Measurements from ENCODE around the gene USP2. TPM values are rescaled to one million over a fixed set of nuclear protein-coding genes. Genes with fewer than 3 reads are reported as not detected.
"Not testable (repeated sequence)": the region's sequence is repeated elsewhere in the genome, so short reads cannot be mapped to it uniquely, and the experiment has no call there.

USP2 gene
- polyA plus RNA-seq, 1 donor (not counting 4 experiments of a cell fraction or from before 2014, with no cell fraction given) = 0.35 TPM

GRCh38 chr11:119406005-119406404 lies 24.5 kb upstream of the USP2 start:
- no peaks in the 10 kb centered on the region for H3K27me3 ChIP-seq (ENCODE audit: control insufficient read depth, extremely low read depth, insufficient read depth, low read length)
- no peak for FAIRE-seq
- no peaks in the 10 kb centered on the region for H3K9me1 ChIP-seq (ENCODE audit: control insufficient read depth, extremely low read depth, insufficient read depth, low read length)
- TF ChIP-seq EZH2 (IDR thresholded peaks at IDR 0.05; ENCODE audit: low read length) = no peak
- TF ChIP-seq, protein P1, sequence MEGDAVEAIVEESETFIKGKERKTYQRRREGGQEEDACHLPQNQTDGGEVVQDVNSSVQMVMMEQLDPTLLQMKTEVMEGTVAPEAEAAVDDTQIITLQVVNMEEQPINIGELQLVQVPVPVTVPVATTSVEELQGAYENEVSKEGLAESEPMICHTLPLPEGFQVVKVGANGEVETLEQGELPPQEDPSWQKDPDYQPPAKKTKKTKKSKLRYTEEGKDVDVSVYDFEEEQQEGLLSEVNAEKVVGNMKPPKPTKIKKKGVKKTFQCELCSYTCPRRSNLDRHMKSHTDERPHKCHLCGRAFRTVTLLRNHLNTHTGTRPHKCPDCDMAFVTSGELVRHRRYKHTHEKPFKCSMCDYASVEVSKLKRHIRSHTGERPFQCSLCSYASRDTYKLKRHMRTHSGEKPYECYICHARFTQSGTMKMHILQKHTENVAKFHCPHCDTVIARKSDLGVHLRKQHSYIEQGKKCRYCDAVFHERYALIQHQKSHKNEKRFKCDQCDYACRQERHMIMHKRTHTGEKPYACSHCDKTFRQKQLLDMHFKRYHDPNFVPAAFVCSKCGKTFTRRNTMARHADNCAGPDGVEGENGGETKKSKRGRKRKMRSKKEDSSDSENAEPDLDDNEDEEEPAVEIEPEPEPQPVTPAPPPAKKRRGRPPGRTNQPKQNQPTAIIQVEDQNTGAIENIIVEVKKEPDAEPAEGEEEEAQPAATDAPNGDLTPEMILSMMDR (optimal IDR thresholded peaks at IDR 0.05 in 1 of 3, IDR thresholded peaks at IDR 0.05 in 1 of 3, conservative IDR thresholded peaks at IDR 0.05 in 1 of 3; ENCODE audit: extremely low read depth in 1 of 3, insufficient read depth in 2 of 3, low read length in 3 of 3) = no peak
- H3K4me1 ChIP-seq (ENCODE audit: control insufficient read depth, extremely low read depth, insufficient read depth, low read length) = no peaks in the 10 kb centered on the region
- H3K79me2 ChIP-seq (ENCODE audit: control insufficient read depth, insufficient read depth, low read length) = no peaks in the 10 kb centered on the region
- H3K9me3 ChIP-seq (ENCODE audit: control insufficient read depth, low read depth, low read length) = no peaks in the 10 kb centered on the region
- H3K4me2 ChIP-seq (ENCODE audit: control insufficient read depth, extremely low read depth, insufficient read depth, low read depth, low read length) = no peak overlapping the region
- no peak overlapping the region for H2AFZ ChIP-seq (ENCODE audit: control insufficient read depth, low read length)
- no peak for DNase-seq (ENCODE audit: low read depth, low spot score)
- H4K20me1 ChIP-seq (ENCODE audit: control insufficient read depth, extremely low read depth, insufficient read depth, low read length) = no peaks in the 10 kb centered on the region
- no peaks in the 10 kb centered on the region for H3K36me3 ChIP-seq (ENCODE audit: control insufficient read depth in 2 of 2, extremely low read depth in 1 of 2, insufficient read depth in 2 of 2, low read length in 2 of 2)
- dilution Hi-C loops (cut with MboI; ENCODE audit: extremely low pct_ligation_motif_present, low sequenced_read_pairs) = no loop called here
- no peak overlapping the region for H3K4me3 ChIP-seq (ENCODE audit: control insufficient read depth in 2 of 3, extremely low read depth in 1 of 3, insufficient read depth in 2 of 3, low read depth in 1 of 3, low read length in 3 of 3)
- H3K9ac ChIP-seq (ENCODE audit: control insufficient read depth, extremely low read depth, insufficient read depth, low read length) = no peak overlapping the region
- H3K27ac ChIP-seq (ENCODE audit: control insufficient read depth, insufficient read depth, low read length) = no peak overlapping the region

DNA sequence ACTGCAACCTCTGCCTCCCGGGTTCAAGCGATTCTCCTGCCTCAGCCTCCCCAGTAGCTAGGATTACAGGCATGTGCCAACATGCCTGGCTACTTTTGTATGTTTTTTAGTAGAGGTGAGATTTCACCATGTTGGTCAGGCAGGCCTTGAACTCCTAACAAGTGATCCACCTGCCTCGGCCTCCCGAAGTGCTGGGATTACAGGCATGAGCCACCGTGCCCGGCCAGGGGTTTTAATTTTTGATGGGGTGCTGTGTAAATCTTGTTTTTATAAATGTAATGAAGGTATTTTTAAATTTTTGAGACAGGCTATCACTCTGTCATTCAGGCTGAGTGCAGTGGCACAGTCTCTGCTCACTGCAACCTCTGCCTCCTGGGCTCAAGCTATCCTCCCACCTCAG lies 24.0 kb upstream of the USP2 start:
- dilution Hi-C loops (cut with MboI; ENCODE audit: extremely low pct_ligation_motif_present, low sequenced_read_pairs); H3K9me1 ChIP-seq (ENCODE audit: control insufficient read depth, extremely low read depth, insufficient read depth, low read length): not testable (repeated sequence)

GRCh38 chr11:119404872-119405271 lies 23.4 kb upstream of the USP2 start:
- Histone ChIP-seq H3K36me3 (ENCODE audit: control insufficient read depth in 2 of 2, extremely low read depth in 1 of 2, insufficient read depth in 2 of 2, low read length in 2 of 2) (no peaks in the 10 kb centered on the region), H3K9me3 (ENCODE audit: control insufficient read depth, low read depth, low read length) (no peaks in the 10 kb centered on the region), H3K9ac (ENCODE audit: control insufficient read depth, extremely low read depth, insufficient read depth, low read length) (no peak overlapping the region), H3K79me2 (ENCODE audit: control insufficient read depth, insufficient read depth, low read length) (no peaks in the 10 kb centered on the region), H2AFZ (ENCODE audit: control insufficient read depth, low read length) (no peak overlapping the region), H3K4me2 (ENCODE audit: control insufficient read depth, extremely low read depth, insufficient read depth, low read depth, low read length) (no peak overlapping the region), H3K9me1 (ENCODE audit: control insufficient read depth, extremely low read depth, insufficient read depth, low read length) (no peaks in the 10 kb centered on the region), H3K4me1 (ENCODE audit: control insufficient read depth, extremely low read depth, insufficient read depth, low read length) (no peaks in the 10 kb centered on the region), H4K20me1 (ENCODE audit: control insufficient read depth, extremely low read depth, insufficient read depth, low read length) (no peaks in the 10 kb centered on the region), H3K27me3 (ENCODE audit: control insufficient read depth, extremely low read depth, insufficient read depth, low read length) (no peaks in the 10 kb centered on the region), H3K27ac (ENCODE audit: control insufficient read depth, insufficient read depth, low read length) (no peak overlapping the region), H3K4me3 (ENCODE audit: control insufficient read depth in 2 of 3, extremely low read depth in 1 of 3, insufficient read depth in 2 of 3, low read depth in 1 of 3, low read length in 3 of 3) (no peak overlapping the region)
- dilution Hi-C loops (cut with MboI; ENCODE audit: extremely low pct_ligation_motif_present, low sequenced_read_pairs) = no loop called here
- DNase-seq (ENCODE audit: low read depth, low spot score) (no peak), FAIRE-seq (no peak)
- TF ChIP-seq EZH2 (IDR thresholded peaks at IDR 0.05; ENCODE audit: low read length) = no peak
- TF ChIP-seq, protein P1 (optimal IDR thresholded peaks at IDR 0.05 in 1 of 3, IDR thresholded peaks at IDR 0.05 in 1 of 3, conservative IDR thresholded peaks at IDR 0.05 in 1 of 3; ENCODE audit: extremely low read depth in 1 of 3, insufficient read depth in 2 of 3, low read length in 3 of 3) = no peak

More for the DNA sequence above, 24.0 kb upstream of the USP2 start:
- not testable (repeated sequence) for H3K4me1 ChIP-seq (ENCODE audit: control insufficient read depth, extremely low read depth, insufficient read depth, low read length); H2AFZ ChIP-seq (ENCODE audit: control insufficient read depth, low read length); H4K20me1 ChIP-seq (ENCODE audit: control insufficient read depth, extremely low read depth, insufficient read depth, low read length); DNase-seq (ENCODE audit: low read depth, low spot score); H3K79me2 ChIP-seq (ENCODE audit: control insufficient read depth, insufficient read depth, low read length); H3K27me3 ChIP-seq (ENCODE audit: control insufficient read depth, extremely low read depth, insufficient read depth, low read length); H3K27ac ChIP-seq (ENCODE audit: control insufficient read depth, insufficient read depth, low read length); H3K4me3 ChIP-seq (ENCODE audit: control insufficient read depth in 2 of 3, extremely low read depth in 1 of 3, insufficient read depth in 2 of 3, low read depth in 1 of 3, low read length in 3 of 3); H3K36me3 ChIP-seq (ENCODE audit: control insufficient read depth in 2 of 2, extremely low read depth in 1 of 2, insufficient read depth in 2 of 2, low read length in 2 of 2); FAIRE-seq; H3K9me3 ChIP-seq (ENCODE audit: control insufficient read depth, low read depth, low read length); H3K9ac ChIP-seq (ENCODE audit: control insufficient read depth, extremely low read depth, insufficient read depth, low read length); H3K4me2 ChIP-seq (ENCODE audit: control insufficient read depth, extremely low read depth, insufficient read depth, low read depth, low read length)
